GF-D8 (cell line): Measurements from ENCODE around the gene CCAR1.
"Not testable (repeated sequence)": the region's sequence is repeated elsewhere in the genome, so short reads cannot be mapped to it uniquely, and the experiment has no call there.

ENCODE experiments used
- DNase-seq: peaks from one replicate; lab custom pipeline; 2025; lab: John Stamatoyannopoulos, UW

The CCAR1 gene

DNA sequence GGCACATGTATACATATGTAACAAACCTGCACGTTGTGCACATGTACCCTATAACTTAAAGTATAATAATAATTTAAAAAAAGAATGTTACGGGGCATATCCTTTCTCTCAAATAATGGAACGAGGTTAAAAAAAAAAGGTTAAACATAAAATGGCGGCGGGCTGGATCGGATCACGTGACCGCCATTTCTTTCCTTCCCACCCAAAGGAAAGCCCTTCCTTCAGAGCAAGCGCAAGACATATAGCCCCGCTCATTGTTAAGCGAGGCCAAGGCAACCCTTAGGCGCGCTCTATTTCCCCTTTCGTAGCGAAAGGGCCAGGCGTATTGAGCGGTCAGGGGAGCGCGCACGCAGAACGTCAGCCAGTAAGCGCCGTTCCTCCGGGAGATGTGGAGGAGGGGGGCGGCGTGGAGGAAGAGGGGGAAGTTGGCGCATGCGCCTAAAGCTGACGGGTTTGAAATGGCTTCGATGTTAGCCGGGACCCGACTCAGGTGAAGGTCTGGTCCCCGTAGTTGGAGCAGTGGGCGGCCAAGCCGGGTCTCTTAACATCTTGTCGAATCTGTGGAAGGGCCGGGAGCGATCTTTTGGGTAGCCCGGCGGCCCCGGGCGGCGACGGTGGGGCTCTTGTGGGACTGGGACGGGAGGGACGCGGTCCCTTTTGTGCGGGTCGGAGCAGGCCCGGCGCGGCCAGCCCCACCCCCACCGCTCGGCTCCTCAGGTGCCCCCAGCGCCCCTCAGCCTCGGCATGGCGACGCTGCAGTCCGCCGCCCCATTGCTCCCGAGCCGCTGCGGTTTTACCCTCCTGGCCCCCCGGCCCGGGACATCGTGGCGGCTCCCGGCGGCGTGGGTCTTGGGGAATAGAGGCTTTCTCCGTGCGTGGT, at the start of gene CCAR1:
CCAR1 (plus strand) TSS at position 447 of the 880 bp plus-strand sequence. CDS start 1,266 bp downstream, outside the sequence.
- peak; percentile 98 for DNase-seq

GRCh38 chr10:68684413-68684812, 36.6 kb upstream of the CCAR1 start:
- no peak for DNase-seq

DNA sequence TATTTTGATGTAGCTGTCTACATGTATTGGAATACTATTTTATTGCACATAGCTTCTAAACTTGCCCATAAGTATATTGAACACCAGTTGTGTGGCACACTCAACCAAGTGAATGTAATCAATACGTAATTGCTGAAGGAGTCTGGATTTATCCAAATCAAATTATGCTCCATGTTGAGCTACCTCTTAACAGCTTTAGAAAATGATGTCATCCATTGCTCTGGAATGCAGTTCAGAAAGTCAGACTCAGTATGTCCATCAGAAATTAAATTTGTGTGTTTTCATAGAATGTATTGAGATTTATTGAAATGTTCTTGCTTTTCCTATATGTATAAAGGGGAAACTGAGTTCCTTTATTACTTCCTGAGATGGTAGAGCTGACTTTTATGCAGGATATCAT, 25.0 kb upstream of the CCAR1 start:
- DNase-seq, result no peak

DNA sequence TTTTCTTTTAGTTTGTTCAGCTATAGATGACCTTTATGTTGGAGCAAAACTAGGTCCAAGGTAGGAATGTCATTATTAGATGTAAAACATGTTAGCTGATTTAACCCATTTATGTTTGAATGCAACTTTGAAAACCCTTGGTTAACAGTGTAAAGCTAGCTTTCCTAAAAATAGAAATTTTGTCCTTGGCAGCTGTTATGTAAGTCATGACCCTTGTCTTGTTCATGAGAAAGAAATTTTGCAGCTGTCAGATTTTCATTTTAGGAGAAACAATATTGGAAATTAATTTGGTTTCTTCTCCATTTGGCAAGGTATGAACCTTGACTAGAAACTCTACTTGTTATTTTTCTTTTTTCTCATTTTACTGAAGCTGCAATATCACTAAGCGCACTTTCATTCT, 23.9 kb upstream of the CCAR1 start:
- no peak for DNase-seq

DNA sequence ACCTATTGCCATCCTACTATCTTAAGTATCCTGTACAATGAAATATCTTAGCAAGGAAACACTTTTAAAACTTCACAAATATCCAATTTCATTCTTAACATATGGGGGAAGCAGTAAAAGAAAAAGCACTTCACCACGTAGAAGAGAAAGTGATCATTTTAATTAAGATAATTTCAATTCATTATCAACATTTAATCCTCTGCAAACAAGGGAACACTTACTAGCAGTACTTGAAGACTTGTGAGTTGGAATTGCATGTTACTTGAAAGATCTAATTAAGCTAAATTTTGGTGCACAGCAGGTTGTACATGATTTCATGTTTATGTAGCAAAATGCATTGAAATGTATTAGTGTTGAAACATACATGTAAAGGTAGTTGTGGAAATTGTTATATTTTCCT, 20.8 kb upstream of the CCAR1 start:
- no peak for DNase-seq

- DNase-seq, result no peak
Measured at GRCh38 chr10:68705548-68705947, 15.5 kb upstream of the CCAR1 start.

GRCh38 chr10:68708987-68709386, 12.1 kb upstream of the CCAR1 start:
- DNase-seq, result not testable (repeated sequence)

- DNase-seq, result not testable (repeated sequence)
Measured at GRCh38 chr10:68713065-68713464, 8.0 kb upstream of the CCAR1 start.

GRCh38 chr10:68717435-68717834, 3.6 kb upstream of the CCAR1 start:
- DNase-seq, result no peak

- no peak for DNase-seq
Measured at GRCh38 chr10:68721673-68722335, 765 bp downstream of the CCAR1 start.

- DNase-seq, result no peak
Measured at GRCh38 chr10:68725016-68725415, 4.0 kb downstream of the CCAR1 start.

DNA sequence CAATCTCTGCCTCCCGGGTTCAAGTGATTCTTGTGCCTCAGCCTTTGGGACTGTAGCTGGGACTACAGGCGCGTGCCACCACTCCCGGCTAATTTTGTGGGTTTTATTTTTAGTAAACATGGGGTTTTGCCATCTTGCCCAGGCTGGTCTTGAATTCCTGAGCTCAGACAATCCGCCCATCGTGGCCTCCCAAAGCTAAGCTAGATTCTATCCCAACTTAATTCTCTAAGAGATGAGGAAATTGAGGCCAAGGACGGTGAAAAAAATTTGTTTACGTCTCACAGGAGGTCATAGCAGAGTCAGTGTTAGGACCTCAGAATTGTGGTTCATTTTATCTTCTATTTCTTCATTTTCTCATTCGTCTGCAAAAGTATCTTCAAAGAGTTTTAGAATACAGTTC, 6.1 kb downstream of the CCAR1 start:
- no peak for DNase-seq

DNA sequence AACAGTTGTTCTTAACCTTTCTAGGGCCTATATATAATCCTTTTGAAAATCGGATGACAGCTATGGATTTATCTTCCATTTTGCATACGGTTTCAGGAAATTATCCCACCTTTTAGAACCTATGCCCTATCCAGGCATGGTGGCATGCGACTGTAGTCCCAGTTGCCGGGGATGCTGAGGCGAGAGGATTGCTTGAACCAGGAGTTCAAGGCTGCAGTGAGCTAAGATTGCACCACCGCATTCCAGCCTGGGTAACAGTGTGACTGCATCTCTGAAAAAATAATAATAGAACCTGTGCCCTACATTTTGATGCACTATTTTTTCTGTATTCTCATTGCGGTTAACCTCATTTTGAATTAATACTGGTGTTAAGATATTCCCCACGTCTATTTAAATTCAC, 11.6 kb downstream of the CCAR1 start:
- no peak for DNase-seq

- no peak for DNase-seq
Measured at GRCh38 chr10:68734349-68734748, 13.3 kb downstream of the CCAR1 start.

- no peak for DNase-seq
Measured at GRCh38 chr10:68735119-68735518, 14.1 kb downstream of the CCAR1 start.

DNA sequence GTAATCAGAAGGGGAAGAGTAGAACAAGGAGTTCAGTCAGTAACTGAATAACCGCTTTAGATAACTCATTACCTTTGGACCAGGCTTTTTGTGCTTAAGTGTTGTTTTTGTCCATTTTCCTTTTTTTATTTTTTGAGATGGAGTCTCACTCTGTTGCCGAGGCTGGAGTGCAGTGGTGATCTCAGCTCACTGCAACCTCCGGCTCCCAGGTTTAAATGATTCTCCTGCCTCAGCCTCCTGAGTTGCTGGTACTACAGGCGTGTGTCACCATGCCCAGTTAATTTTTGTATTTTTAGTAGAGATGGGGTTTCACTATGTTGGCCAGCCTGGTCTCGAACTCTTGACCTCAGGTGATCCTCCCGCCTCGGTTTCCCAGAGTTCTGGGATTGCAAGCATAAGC, 14.7 kb downstream of the CCAR1 start:
- DNase-seq, result not testable (repeated sequence)

- DNase-seq, result not testable (repeated sequence)
Measured at GRCh38 chr10:68740676-68741075, 19.6 kb downstream of the CCAR1 start.

DNA sequence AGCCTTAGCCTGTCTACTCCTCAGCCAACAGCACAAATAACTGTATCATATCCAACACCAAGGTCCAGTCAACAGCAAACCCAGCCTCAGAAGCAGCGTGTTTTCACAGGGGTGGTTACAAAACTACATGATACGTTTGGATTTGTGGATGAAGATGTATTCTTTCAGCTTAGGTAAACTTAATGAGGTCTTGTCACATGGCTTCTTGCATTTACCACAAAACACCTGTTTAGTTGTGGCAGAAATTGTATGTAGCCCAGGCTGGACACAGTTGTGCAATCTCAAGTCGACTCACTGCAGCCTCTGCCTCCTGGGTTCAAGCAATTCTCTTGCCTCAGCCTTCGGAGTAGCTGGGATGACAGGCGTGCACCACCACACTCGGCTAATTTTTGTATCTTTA, 21.4 kb downstream of the CCAR1 start:
- no peak for DNase-seq

GRCh38 chr10:68752711-68753350, 31.8 kb downstream of the CCAR1 start:
- no peak for DNase-seq

GRCh38 chr10:68756246-68756645, 35.2 kb downstream of the CCAR1 start:
- no peak for DNase-seq

GRCh38 chr10:68756766-68757165, 35.7 kb downstream of the CCAR1 start:
- no peak for DNase-seq

DNA sequence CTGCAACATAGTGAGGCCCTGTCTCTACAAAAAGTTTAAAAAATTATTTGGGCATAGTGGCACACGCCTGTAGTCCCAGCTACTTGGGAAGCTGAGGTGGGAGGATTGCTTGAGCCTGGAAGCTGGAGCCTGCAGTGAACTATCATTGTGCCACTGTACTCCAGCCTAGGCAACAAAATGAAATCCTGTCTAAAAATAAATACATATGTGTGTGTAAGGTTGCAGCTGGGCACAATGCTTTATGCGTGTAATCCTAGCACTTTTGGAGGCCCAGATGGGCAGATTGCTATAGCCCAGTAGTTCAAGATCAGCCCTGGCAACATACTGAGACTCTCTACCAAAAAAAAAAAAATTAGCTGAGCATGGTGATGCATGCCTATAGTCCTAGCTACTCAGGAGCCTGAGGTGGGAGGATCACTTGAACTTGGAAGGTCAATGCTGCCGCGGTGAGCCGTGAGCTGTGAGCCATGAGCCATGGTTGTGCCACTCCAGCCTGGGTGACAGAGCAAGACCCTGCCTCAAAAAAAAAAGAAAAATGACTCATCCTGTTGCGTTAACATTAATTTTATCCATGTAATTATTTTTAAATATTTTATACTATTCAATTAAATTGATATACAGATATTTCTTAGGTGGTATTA, 38.3 kb downstream of the CCAR1 start:
- no peak for DNase-seq
